ENCODE data around the gene GALNTL6. TPM values are rescaled to one million over a fixed set of nuclear protein-coding genes. Genes with fewer than 3 reads are reported as not detected.

The GALNTL6 gene
- total and polyA plus RNA-seq, 9 of the 15 experiments (the other 6 are each of a cell fraction or from before 2014, with no cell fraction given): 0.18 to 0.50 (median 0.29) TPM

GRCh38 chr4:172785613-172786012 is 972.4 kb downstream of the GALNTL6 start:
- Histone ChIP-seq H4K20me1 (replicated peaks; ENCODE audit: control insufficient read depth, insufficient read depth, low read length) (no peaks in the 10 kb centered on the region), H3K4me2 (ENCODE audit: insufficient read depth, low read length) (no peak overlapping the region), H3K4me3 (no peak overlapping the region), H3K4me1 (replicated peaks in 1 of 2; ENCODE audit: control insufficient read depth in 2 of 2, insufficient read depth in 2 of 2, low read length in 2 of 2) (no peaks in the 10 kb centered on the region), H3K27me3 (ENCODE audit: control insufficient read depth in 2 of 2, insufficient read depth in 2 of 2, low read length in 2 of 2) (no peaks in the 10 kb centered on the region), H3K9ac (ENCODE audit: insufficient read depth in 1 of 2, low read depth in 2 of 2, low read length in 2 of 2) (no peak overlapping the region), H3K9me1 (ENCODE audit: control insufficient read depth, insufficient read depth, low read length) (no peaks in the 10 kb centered on the region), H3K79me2 (ENCODE audit: control insufficient read depth, insufficient read depth, low read length) (no peaks in the 10 kb centered on the region), H3K36me3 (ENCODE audit: control insufficient read depth, insufficient read depth, low read length) (no peaks in the 10 kb centered on the region), H2AFZ (ENCODE audit: low read depth, low read length) (no peak overlapping the region), H3K27ac (ENCODE audit: extremely low read depth, low read depth, low read length) (no peak overlapping the region), H3K9me3 (replicated peaks; ENCODE audit: control insufficient read depth, insufficient read depth, low read depth, low read length) (no peaks in the 10 kb centered on the region)
- intact Hi-C loops (cut with micrococcal nuclease): no loop called here
- no peak for FAIRE-seq
- TF ChIP-seq, protein P1, sequence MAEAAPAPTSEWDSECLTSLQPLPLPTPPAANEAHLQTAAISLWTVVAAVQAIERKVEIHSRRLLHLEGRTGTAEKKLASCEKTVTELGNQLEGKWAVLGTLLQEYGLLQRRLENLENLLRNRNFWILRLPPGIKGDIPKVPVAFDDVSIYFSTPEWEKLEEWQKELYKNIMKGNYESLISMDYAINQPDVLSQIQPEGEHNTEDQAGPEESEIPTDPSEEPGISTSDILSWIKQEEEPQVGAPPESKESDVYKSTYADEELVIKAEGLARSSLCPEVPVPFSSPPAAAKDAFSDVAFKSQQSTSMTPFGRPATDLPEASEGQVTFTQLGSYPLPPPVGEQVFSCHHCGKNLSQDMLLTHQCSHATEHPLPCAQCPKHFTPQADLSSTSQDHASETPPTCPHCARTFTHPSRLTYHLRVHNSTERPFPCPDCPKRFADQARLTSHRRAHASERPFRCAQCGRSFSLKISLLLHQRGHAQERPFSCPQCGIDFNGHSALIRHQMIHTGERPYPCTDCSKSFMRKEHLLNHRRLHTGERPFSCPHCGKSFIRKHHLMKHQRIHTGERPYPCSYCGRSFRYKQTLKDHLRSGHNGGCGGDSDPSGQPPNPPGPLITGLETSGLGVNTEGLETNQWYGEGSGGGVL (CRISPR knock-in tag; IDR thresholded peaks at IDR 0.05): no peak
- TF ChIP-seq CBX2 (IDR thresholded peaks at IDR 0.05; ENCODE audit: insufficient read depth, low read length, poor library complexity, severe bottlenecking): no peak
- no peak for TF ChIP-seq PHF20 (IDR thresholded peaks at IDR 0.05; ENCODE audit: partially characterized antibody)
- no peak for TF ChIP-seq CBX1 (IDR thresholded peaks at IDR 0.05; ENCODE audit: low read depth)
- no peak for TF ChIP-seq ZNF584 (CRISPR knock-in tag; IDR thresholded peaks at IDR 0.05; ENCODE audit: low read depth)
- no TSS peak for BruUV-seq (replicated peaks)
- 0% methylated on average over 1 of the region's 1 CpG for WGBS (ENCODE audit: insufficient coverage, low coverage, missing lambda C conversion rate)
- in situ Hi-C loops (cut with MboI): no loop called here
- ATAC-seq: no peak
- ChIA-PET POLR2A (no interaction called here), CTCF (ENCODE audit: low intra/inter-chr PET ratio) (no interaction called here)
- DNase-seq (ENCODE audit: extremely low read depth in 1 of 4, low spot score in 3 of 4): no peak

Data from K562 (cell line).